Activated T-cell treated with anti-CD3 and anti-CD28 coated beads for 1 hour (primary cell): Measurements from ENCODE around the gene RAMP1.
"Not testable (repeated sequence)": the region's sequence is repeated elsewhere in the genome, so short reads cannot be mapped to it uniquely, and the experiment has no call there.

Experiments
- DNase-seq: peaks from one replicate; pipeline ENCODE4 v3.0.0-alpha.2; 2020; ENCODE audit warnings: low read depth

RAMP1 gene

DNA sequence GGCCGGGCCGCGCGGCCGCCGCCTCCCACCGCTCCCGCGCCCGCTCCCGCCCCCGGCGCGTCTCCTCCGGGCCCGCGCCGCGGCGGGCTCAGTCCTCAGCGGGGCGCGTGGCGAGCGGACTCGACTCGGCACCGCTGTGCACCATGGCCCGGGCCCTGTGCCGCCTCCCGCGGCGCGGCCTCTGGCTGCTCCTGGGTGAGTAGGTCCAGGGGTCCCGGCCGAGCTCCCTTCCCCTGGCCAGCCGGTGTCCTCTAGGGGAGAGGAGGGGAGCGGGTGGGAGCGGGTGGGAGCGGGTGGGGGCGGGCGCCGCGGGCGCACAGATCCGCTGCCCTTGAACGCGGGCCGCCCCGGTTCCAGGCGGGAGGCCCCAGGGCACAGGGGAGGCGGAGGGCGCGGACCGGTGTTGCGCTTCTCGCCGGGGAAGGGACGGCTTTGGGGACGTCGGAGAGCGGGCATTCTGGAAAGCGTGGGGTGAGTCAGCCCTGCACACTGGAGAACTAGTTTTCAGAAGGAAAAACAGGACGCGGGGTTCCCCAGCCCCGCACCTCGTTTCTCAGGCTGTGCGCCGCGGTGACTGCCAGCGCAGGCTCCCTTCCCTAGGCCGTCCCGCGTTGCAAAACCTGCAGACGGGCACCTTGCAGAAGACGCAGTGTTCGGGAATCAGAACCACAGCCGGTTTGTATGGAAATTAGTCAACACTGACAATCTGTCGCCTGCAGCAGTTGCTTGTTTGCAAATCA lies at the start of gene RAMP1:
TSS of gene RAMP1 (plus strand) at position 91 of the 740 bp plus-strand sequence. CDS start at position 144, 53 bp downstream.
- DNase-seq, result no peak

- DNase-seq, result no peak
Measured at GRCh38 chr2:237815637-237816036, 43.8 kb upstream of the RAMP1 start.

GRCh38 chr2:237816531-237816930 lies 42.9 kb upstream of the RAMP1 start:
- no peak for DNase-seq

DNA sequence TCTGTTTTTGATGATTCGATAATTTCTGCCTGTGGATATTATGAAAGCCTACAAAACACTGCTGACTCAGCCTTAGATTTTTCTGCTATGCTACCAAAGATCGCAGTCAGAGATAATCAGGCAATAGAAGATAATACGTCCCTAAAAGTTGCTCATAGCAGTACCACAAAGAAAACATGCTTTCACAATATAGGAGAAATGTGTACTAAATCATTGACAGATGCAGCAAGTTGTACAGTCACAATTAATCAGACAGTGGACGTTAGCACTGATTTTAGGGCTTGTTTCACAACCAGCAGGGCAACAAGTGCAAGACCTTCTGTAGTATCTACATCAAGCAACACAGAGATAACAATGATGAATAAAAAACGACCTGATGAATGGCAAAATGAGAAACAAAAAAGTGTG lies 41.4 kb upstream of the RAMP1 start:
- DNase-seq, result no peak

GRCh38 chr2:237819231-237819630 lies 40.2 kb upstream of the RAMP1 start:
- no peak for DNase-seq

- no peak for DNase-seq
Measured at GRCh38 chr2:237820421-237820820, 39.0 kb upstream of the RAMP1 start.

- no peak for DNase-seq
Measured at GRCh38 chr2:237823544-237823943, 35.9 kb upstream of the RAMP1 start.

GRCh38 chr2:237824085-237824484 lies 35.3 kb upstream of the RAMP1 start:
- DNase-seq, result no peak

GRCh38 chr2:237827421-237827987 lies 31.9 kb upstream of the RAMP1 start:
- no peak for DNase-seq

DNA sequence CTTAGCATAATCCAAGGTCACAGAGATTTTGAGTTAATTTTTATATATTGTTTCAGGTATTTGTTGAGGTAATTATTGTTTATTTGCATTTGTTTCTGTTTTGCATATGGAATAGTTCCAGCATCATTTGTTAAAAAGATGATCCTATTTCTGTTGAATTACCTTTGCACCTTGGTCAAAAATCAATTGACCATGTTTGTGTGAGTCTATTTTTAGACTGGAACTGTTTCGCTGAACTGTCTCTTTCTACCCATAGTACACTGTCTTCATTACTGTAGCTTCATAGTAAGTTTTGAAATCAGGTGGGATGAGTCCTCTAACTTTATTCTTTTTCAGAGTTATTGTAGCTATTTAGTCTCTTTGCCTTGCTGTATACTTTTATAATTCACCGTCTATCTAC lies 28.9 kb upstream of the RAMP1 start:
- no peak for DNase-seq

DNA sequence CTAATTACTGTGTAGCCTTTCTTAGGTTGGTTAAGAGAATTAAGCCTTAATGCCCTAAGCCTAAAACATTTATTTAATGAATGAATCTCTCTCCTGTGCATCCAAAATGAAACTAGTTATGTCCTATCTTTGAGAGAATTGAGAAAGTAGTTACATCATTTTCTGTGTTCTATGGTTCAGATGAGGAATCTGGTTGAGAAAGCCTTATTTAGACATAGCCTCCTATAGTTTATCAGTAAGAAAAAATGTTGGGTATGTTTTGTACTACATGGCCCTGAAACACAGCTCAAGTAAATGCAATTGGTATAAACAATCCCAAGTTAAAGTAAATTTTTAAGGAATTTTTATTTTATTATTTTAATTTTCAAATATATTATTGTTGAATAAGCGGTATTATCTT lies 25.9 kb upstream of the RAMP1 start:
- DNase-seq, result no peak

DNA sequence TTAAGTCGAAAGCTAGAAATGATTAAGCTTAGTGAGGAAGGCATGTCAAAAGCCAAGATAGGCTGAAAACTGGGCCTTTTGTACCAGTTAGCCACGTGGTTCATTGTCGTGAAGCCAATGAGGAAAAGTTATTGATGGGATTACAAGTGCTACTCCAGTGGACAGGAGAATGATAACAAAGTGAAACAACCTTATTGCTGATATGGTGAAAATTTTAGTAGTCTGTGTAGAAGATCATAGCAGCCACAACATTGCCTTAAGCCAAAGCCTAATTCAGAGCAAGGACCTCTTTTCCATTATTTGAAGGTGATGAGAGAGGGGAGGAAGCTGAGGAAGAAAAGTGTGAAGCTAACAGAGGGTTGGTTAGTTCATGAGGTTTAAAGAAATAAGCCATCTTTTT lies 24.1 kb upstream of the RAMP1 start:
- no peak for DNase-seq

DNA sequence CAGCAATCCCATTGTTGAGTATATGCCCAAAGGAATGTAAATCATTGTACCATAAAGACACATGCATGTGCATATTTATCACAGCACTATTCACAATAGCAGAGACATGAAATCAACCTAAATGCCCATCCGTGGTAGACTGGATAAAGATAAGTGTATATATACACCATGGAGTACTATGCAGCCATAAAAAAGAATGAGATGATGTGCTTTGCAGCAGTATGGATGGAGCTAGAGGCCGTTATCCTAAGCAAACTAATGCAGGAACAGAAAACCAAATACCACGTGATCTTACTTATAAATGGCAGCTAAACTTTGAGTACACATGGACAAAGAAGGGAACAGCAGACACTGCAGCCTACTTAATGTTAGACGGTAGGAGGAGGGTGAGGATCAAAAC lies 18.4 kb upstream of the RAMP1 start:
- no peak for DNase-seq

DNA sequence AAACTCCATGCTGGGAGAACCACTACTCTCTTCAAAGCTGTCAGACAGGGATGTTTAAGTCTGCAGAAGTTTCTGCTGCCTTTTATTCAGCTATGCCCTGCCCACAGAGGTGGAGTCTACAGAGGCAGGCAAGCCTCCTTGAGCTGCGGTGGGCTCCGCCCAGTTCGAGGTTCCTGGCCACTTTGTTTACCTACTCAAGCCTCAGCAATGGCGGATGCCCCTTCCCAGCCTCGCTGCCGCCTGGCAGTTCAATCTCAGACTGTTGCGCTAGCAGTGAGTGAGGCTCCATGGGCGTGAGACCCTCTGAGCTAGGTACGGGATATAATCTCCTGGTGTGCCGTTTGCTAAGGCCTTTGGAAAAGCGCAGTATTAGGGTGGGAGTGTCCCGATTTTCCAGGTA lies 10.5 kb upstream of the RAMP1 start:
- not testable (repeated sequence) for DNase-seq

DNA sequence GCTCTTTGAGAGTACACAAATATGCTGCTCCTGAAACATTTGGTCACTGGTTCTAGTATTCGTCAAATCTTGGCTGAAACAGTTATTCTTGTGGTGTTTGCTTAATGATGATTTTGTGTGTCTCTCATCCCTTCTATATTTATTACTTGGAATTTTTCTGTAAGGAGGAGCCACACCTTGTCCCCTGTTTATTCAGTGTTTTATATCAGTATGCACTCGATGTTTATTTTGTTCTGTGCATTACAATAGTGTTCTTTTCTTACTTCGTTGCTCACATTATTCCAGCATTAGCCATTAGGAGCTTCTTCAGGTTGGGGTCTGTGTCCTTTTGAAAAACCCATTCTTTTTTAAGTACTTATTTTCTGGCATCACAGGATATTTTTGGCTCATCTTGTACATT lies 5.1 kb upstream of the RAMP1 start:
- DNase-seq, result no peak

GRCh38 chr2:237857791-237858190 lies 1.6 kb upstream of the RAMP1 start:
- no peak for DNase-seq

- no peak for DNase-seq
Measured at GRCh38 chr2:237858294-237859081, 935 bp upstream of the RAMP1 start.

DNA sequence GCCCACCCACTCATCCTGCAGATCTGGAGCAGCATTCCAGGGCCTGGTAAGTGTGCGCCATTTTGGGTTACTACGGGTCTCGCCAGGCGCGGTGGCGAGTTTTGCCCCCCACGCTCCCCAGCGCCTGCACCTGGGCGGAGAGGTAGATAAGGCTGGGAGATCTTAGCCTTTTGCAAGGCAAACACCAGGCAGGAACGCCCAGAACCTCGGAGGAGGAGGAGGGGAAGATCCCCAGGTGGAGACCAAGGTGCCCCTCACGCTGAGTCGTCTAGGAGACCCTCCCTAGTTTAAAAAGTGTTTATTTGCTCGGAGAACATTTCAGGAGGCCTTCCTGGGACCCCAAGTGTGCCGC lies 365 bp upstream of the RAMP1 start:
- DNase-seq, result no peak

DNA sequence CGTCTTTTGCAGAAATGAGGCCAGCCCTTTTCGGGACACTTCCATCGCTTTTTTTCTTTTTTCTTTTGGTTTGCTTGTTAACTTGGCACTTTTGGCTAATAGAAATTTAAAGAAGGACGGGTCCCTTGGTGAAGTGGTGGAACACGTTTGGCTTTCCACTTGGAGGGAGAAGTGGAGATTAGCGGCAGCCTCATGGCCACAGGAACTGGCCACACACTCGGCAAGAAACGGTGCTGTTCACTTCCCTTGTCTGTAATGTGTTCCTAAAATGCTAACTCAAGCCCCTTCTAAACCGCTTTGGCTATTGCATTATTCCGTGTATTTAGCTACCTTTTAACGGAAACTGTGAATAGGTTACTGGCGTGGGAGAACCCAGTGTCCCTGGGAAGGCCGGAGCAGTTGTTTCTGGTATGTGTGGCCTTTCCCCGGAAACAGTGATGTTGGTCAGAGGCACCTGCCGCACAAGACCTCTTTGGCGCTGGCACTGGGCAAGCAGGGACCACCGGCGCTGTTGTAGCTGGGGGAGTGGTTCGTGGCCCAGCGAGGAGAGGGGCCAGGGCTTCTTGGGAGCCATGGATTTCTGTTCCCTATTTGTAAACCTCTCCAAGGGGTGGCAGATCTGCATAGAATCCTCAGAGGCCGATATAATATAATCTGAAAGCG lies 981 bp downstream of the RAMP1 start:
- no peak for DNase-seq

DNA sequence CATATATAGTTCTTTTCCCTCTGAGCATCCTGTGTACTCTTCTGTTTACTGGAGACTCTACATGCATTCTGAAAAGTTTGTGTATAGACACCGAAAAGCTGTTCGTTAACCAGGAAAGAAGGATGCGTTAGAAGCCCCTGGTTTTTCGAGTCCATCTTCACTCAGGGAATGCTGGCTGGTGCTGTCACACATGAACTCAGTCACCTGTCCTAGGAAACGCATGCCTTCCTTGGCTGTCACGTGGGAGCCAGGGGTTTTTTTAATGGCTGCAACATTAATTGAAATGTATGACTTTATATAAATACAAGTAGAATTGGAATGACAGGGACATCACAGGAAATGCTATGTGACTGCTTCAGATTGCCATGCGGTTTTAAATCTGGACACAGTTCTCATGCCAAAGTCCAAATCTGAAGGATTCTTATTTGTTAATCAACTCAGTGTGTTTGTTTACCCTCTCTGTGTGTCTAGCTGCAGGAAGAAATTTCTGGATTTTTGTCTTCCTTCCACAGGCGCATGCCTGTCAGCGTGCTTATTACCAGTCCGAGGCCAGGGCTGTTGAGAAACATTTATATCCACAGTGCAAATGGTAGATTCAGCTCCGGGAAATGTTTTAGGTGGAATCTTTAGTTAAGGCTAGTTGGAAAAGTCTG lies 2.6 kb downstream of the RAMP1 start:
- DNase-seq, result no peak

DNA sequence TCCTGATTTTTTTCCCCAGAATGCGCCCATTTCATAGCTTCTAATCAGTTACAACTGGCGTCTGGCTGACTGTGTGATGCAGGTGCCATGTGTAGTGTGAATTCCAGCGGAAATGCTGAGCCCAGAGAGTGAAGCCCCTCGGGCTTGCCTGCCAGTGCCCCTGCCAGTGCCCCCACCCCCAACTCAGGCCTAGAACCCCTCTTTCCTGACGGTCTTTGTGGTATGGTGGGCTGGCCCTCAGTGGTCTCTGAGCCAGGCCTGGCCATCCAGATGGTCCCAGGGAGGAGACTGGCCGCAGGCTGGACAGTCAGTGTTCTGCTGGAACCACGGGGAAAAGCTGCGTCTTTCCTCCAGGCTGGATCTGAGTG lies 3.1 kb downstream of the RAMP1 start:
- DNase-seq, result no peak

DNA sequence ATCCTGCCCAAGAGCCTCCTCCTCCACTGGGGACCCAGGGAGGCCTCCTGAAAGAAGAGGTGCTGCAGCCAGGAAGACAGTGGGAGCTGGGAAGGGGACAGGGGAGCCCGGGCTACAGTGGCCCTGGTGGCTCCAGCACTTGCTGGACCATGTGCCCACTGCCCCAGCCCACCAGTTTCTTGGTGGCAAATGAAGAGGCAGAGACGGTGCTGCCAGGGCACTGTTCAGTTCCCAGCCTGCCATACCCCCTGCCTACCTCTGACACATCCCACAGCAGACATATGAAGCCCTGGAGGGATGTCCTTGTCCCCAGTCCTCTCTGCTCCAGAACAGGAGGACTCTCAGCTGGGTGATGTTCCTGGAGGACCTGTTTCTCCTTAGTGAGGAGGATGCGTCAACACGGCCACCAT lies 3.7 kb downstream of the RAMP1 start:
- DNase-seq, result no peak
